Measurements from ENCODE around the gene MB21D2.

MB21D2 gene

DNA sequence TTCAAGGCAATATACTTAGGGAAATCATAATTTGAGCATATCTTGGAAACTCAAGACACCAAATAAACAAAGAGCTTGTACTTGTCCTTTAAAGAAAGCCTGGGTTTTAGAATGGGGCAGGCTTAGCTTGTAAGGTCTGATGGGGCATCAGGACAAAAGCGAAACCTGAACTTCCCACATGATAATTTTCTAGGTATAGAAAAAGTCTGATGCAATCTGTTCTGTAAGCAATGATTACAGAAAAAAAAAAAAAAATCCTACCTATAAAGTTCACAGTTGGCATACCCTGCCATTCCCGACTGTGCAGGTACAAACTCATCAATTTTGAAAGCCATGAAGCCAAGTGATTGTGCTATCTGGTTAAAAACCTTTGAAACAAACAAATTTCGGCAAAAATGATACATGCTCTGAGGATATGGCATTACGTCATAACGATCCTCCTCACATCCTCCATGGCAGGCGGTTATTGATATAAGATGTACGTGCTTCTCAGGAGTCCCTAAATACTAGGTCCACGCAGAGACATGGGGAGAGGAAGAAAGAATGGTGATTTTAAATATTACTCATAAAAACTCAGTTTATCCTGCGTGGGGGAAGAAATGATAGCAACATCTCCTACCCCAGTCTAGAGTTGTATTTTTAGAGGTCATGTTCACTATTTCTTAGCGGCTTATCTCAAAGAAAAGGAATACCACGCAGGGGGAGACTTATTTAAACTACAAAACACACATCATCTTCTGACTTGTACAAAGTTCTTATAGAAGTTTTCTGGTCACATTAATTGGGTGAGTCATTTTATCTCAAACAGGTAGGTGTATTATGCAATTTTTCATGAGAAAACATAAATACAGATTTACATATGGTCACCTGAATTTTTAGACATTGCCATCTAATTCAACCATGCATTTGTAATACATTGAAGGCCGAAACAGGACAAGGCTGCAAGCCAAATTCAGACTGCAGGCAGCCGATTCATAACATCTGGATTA is 27.0 kb downstream of the MB21D2 start:
- no peak for DNase-seq (ENCODE audit: extremely low spot score)
- CTCF ChIA-PET = interaction anchor here (0.5 to 0.8 kb wide), 2 partner anchors 25 to 733 kb away, joined by 3 read pairs; no protein-coding TSS in a partner anchor
- TF ChIP-seq CTBP1 (IDR thresholded peaks at IDR 0.05; ENCODE audit: borderline replicate concordance) (no peak), FOXK2 (IDR thresholded peaks at IDR 0.05) (no peak), SP1 (IDR thresholded peaks at IDR 0.05) (no peak), ARNT (IDR thresholded peaks at IDR 0.05) (no peak), NFRKB (IDR thresholded peaks at IDR 0.05) (no peak), ZNF384 (IDR thresholded peaks at IDR 0.05) (no peak), PKNOX1 (IDR thresholded peaks at IDR 0.05) (no peak), BHLHE40 (IDR thresholded peaks at IDR 0.05; ENCODE audit: borderline replicate concordance) (no peak), ELF4 (IDR thresholded peaks at IDR 0.05) (no peak), LEF1 (IDR thresholded peaks at IDR 0.05; ENCODE audit: borderline replicate concordance) (no peak), TARDBP (IDR thresholded peaks at IDR 0.05) (no peak), FOXM1 (IDR thresholded peaks at IDR 0.05; ENCODE audit: borderline replicate concordance) (no peak)
- POLR2A ChIA-PET = no interaction called here

DNA sequence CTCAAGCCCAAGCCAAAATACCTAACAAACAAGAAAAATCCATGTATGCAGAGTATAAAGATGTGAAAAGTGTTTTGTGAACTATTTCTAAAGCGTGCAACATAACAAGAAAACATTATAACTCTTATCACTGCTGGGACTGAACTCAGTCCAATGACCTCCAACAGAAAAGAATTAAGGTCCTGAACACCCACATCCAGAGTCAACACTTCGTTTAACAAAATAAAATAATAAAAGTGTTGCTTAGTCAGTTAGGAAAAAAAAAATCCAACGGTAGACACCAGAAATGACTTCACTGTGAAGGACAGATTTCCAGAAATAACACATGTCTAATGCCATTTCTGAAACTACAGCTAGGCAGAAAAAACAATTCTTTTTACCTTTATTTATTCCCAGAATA is 28.0 kb downstream of the MB21D2 start:
- DNase-seq (ENCODE audit: extremely low spot score) = no peak
- ChIA-PET POLR2A (no interaction called here), CTCF (interaction anchor here (0.8 to 1.4 kb wide), 2 partner anchors 26 to 73 kb away, joined by 3 read pairs; no protein-coding TSS in a partner anchor)
- TF ChIP-seq ELF4 (IDR thresholded peaks at IDR 0.05) (no peak), BHLHE40 (IDR thresholded peaks at IDR 0.05; ENCODE audit: borderline replicate concordance) (no peak), L3MBTL2 (conservative IDR thresholded peaks at IDR 0.05) (no peak), SUZ12 (IDR thresholded peaks at IDR 0.05) (no peak), SP1 (IDR thresholded peaks at IDR 0.05) (no peak), CTBP1 (IDR thresholded peaks at IDR 0.05; ENCODE audit: borderline replicate concordance) (no peak)

GRCh38 chr3:192888190-192888589 is 29.5 kb downstream of the MB21D2 start:
- CTCF ChIA-PET = interaction anchor here (1.3 to 1.4 kb wide), 2 partner anchors 9 to 72 kb away, joined by 3 to 5 read pairs; no protein-coding TSS in a partner anchor
- POLR2A ChIA-PET = interaction anchor here (2.1 kb wide), 1 partner anchor 30 kb away, joined by 6 read pairs; the partner anchor contains the start of gene MB21D2
- DNase-seq (ENCODE audit: extremely low spot score) = no peak

GRCh38 chr3:192887701-192888100 is 30.0 kb downstream of the MB21D2 start:
- POLR2A ChIA-PET = interaction anchor here (2.1 kb wide), 1 partner anchor 30 kb away, joined by 6 read pairs; the partner anchor contains the start of gene MB21D2
- DNase-seq (ENCODE audit: extremely low spot score) = no peak
- TF ChIP-seq L3MBTL2 (conservative IDR thresholded peaks at IDR 0.05) (no peak), PKNOX1 (IDR thresholded peaks at IDR 0.05) (no peak), SP1 (IDR thresholded peaks at IDR 0.05) (no peak), BHLHE40 (IDR thresholded peaks at IDR 0.05; ENCODE audit: borderline replicate concordance) (no peak), SUZ12 (IDR thresholded peaks at IDR 0.05) (no peak), NFRKB (IDR thresholded peaks at IDR 0.05) (no peak), LEF1 (IDR thresholded peaks at IDR 0.05; ENCODE audit: borderline replicate concordance) (no peak), TARDBP (IDR thresholded peaks at IDR 0.05) (no peak), FOXA1 (IDR thresholded peaks at IDR 0.05) (no peak)
- CTCF ChIA-PET = no interaction called here

More at GRCh38 chr3:192888190-192888589, 29.5 kb downstream of the MB21D2 start:
- TF ChIP-seq LEF1 (IDR thresholded peaks at IDR 0.05; ENCODE audit: borderline replicate concordance) (no peak), ARNT (IDR thresholded peaks at IDR 0.05) (no peak), ZNF384 (IDR thresholded peaks at IDR 0.05) (no peak), NFRKB (IDR thresholded peaks at IDR 0.05) (no peak), TARDBP (IDR thresholded peaks at IDR 0.05) (no peak), BHLHE40 (IDR thresholded peaks at IDR 0.05; ENCODE audit: borderline replicate concordance) (no peak), ELF4 (IDR thresholded peaks at IDR 0.05) (no peak), SP1 (IDR thresholded peaks at IDR 0.05) (no peak), CTBP1 (IDR thresholded peaks at IDR 0.05; ENCODE audit: borderline replicate concordance) (no peak), HDGF (IDR thresholded peaks at IDR 0.05; ENCODE audit: borderline replicate concordance) (no peak), PKNOX1 (IDR thresholded peaks at IDR 0.05) (no peak), FOXM1 (IDR thresholded peaks at IDR 0.05; ENCODE audit: borderline replicate concordance) (no peak), FOXA1 (IDR thresholded peaks at IDR 0.05) (no peak), SUZ12 (IDR thresholded peaks at IDR 0.05) (no peak), L3MBTL2 (conservative IDR thresholded peaks at IDR 0.05) (no peak), FOXK2 (IDR thresholded peaks at IDR 0.05) (no peak)

GRCh38 chr3:192887047-192887446 is 30.6 kb downstream of the MB21D2 start:
- POLR2A ChIA-PET = interaction anchor here (2.1 kb wide), 1 partner anchor 31 kb away, joined by 6 read pairs; the partner anchor contains the start of gene MB21D2

More at GRCh38 chr3:192887047-192887446, 30.6 kb downstream of the MB21D2 start:
- TF ChIP-seq SUZ12 (IDR thresholded peaks at IDR 0.05) = no peak
- no peak for TF ChIP-seq FOXM1 (IDR thresholded peaks at IDR 0.05; ENCODE audit: borderline replicate concordance)
- TF ChIP-seq CTBP1 (IDR thresholded peaks at IDR 0.05; ENCODE audit: borderline replicate concordance) = no peak
- no peak for TF ChIP-seq BHLHE40 (IDR thresholded peaks at IDR 0.05; ENCODE audit: borderline replicate concordance)
- no peak for TF ChIP-seq L3MBTL2 (conservative IDR thresholded peaks at IDR 0.05)
- TF ChIP-seq PKNOX1 (IDR thresholded peaks at IDR 0.05) = no peak
- DNase-seq (ENCODE audit: extremely low spot score) = no peak
- CTCF ChIA-PET = no interaction called here
